Testis (tissue), 3 donors: ENCODE results near the gene HRH1. TPM values are rescaled to one million over a fixed set of nuclear protein-coding genes. Genes with fewer than 3 reads are reported as not detected.

Source experiments
- DNase-seq: peaks from one replicate; pipeline ENCODE4 v3.0.0-alpha.2; 2019
- H3K27ac ChIP-seq, 2 donors: fragments of 200-600 bp; sonication (generic); one replicate each; pipeline ENCODE4 v1.5.1; 2019
- H3K27me3 ChIP-seq: fragments of 200-600 bp; sonication (generic); one replicate; pipeline ENCODE4 v1.5.1; 2019
- H3K36me3 ChIP-seq: fragments of 200-600 bp; sonication (generic); one replicate; pipeline ENCODE4 v1.5.1; 2017; ENCODE audit warnings: low read depth; ENCODE audit errors: missing control alignments
- H3K4me1 ChIP-seq: fragments of 200-600 bp; sonication (generic); one replicate; pipeline ENCODE4 v1.5.1; 2019
- H3K4me3 ChIP-seq, 2 donors: fragments of 200-600 bp; sonication (generic); one replicate each; pipeline ENCODE4 v1.5.1; 2017 to 2019
- H3K9me3 ChIP-seq: fragments of 200-600 bp; sonication (generic); one replicate; pipeline ENCODE4 v1.5.1; 2017
- POLR2A ChIP-seq: fragments of 450-650 bp; IDR thresholded peaks from one replicate; pipeline ENCODE4 v1.6.1; 2017; ENCODE audit warnings: antibody characterized with exemption, mild to moderate bottlenecking, moderate library complexity
- WGBS, 2 donors: methylation state at CpG; one replicate each; pipeline ENCODE4 v1.1.5; 2018; 5-methylcytosine and 5-hydroxymethylcytosine counted together
- intact Hi-C: fragments of 100-400 bp; cut with DNase I; formaldehyde crosslinking; loops from one replicate; pipeline ENCODE4 v1.15.1; 2023; ENCODE audit warnings: low total_unique reads
- polyA plus RNA-seq: library from polyadenylated mRNA; stranded (reverse); fragments of 350-450 nt; fragmentation: Illumina TruSeq; extraction: RNeasy Lipid Tissue Mini Kit (QIAGEN cat#74804); gene quantifications from one replicate; pipeline ENCODE4 v1.2.3, GENCODE V29; 2014; ENCODE audit warnings: low read depth, low replicate concordance; ENCODE audit not compliant: insufficient read depth
- total RNA-seq, 2 donors: library from RNA; depleted of rRNA; stranded (reverse); fragments of >200 nt; gene quantifications; one replicate each; pipeline ENCODE4 v1.2.3, GENCODE V29; 2016
- TF ChIP-seq, protein P1 (sequence below), 3 experiments: fragments of 450-650 bp in 2 of 3; fragments of 200-600 bp in 1 of 3; sonication (generic) in 1 of 3; IDR thresholded peaks; one replicate each; pipeline ENCODE4 v1.5.1; 2016 to 2019; ENCODE audit warnings: antibody characterized with exemption in 3 of 3, mild to moderate bottlenecking in 2 of 3, moderate library complexity in 1 of 3

Gene HRH1
- total and polyA plus RNA-seq, 3 donors from 2014 or later = 1.6 to 3.2 (median 2.5) TPM

DNA sequence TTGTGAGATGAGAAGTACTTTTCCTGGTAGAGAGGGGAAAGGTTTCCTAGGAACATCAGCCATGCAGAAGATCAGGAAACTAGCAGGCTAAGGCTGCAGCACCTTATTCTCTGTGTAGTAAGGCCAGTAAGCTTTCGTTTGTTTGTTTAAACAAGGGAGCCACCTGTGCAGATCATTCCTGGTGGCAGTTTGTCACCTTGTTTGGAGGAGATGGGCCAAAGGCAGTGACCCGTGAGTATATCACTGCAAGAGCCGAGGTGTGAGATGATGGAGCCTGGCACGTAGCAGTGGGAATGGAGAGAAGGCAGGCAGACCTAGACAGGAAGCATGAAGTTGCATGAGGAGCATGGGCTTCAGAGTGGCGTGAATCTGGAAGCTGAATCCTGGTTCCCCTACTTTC lies 137.5 kb downstream of the HRH1 start:
- no peak for DNase-seq
- intact Hi-C loops = no loop called here
- H3K4me1 ChIP-seq = no peaks in the 10 kb centered on the region

DNA sequence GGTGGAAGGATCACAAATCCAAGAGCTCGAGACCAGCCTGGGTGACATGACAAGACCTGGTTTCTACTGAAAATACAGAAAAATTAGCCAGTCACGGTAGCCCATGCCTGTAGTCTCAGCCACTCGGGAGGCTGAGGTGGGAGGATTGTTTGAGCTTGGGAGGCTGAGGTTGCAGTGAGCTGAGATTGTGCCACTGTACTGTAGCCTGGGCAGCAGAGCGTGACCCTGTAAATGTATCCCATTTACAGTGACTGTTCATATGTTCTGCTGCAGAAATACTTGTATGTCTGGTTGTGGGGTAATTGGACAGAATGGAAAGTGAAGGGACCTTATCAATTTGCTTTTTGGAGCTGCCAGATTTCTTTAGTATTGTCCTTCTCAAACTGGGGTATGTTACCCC lies 142.8 kb downstream of the HRH1 start:
- no peaks in the 10 kb centered on the region for H3K27me3 ChIP-seq
- no peak for TF ChIP-seq POLR2A
- TF ChIP-seq, protein P1, sequence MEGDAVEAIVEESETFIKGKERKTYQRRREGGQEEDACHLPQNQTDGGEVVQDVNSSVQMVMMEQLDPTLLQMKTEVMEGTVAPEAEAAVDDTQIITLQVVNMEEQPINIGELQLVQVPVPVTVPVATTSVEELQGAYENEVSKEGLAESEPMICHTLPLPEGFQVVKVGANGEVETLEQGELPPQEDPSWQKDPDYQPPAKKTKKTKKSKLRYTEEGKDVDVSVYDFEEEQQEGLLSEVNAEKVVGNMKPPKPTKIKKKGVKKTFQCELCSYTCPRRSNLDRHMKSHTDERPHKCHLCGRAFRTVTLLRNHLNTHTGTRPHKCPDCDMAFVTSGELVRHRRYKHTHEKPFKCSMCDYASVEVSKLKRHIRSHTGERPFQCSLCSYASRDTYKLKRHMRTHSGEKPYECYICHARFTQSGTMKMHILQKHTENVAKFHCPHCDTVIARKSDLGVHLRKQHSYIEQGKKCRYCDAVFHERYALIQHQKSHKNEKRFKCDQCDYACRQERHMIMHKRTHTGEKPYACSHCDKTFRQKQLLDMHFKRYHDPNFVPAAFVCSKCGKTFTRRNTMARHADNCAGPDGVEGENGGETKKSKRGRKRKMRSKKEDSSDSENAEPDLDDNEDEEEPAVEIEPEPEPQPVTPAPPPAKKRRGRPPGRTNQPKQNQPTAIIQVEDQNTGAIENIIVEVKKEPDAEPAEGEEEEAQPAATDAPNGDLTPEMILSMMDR (IDR thresholded peaks at IDR 0.05) = no peak
- no peak overlapping the region for H3K27ac ChIP-seq
- H3K36me3 ChIP-seq = no peaks in the 10 kb centered on the region
- no peaks in the 10 kb centered on the region for H3K4me1 ChIP-seq
- no peaks in the 10 kb centered on the region for H3K9me3 ChIP-seq
- intact Hi-C loops = no loop called here
- no peak overlapping the region for H3K4me3 ChIP-seq
- 89 to 91% methylated on average over 4 of the region's 4 CpGs for WGBS, 2 donors
- DNase-seq = no peak

More for the DNA sequence above, 137.5 kb downstream of the HRH1 start:
- no peak overlapping the region for H3K27ac ChIP-seq
- no peaks in the 10 kb centered on the region for H3K27me3 ChIP-seq
- TF ChIP-seq, protein P1 (IDR thresholded peaks at IDR 0.05) = no peak
- TF ChIP-seq POLR2A = no peak
- no peaks in the 10 kb centered on the region for H3K9me3 ChIP-seq
- no peaks in the 10 kb centered on the region for H3K36me3 ChIP-seq
- 91 to 93% methylated on average over 5 of the region's 5 CpGs for WGBS, 2 donors
- no peak overlapping the region for H3K4me3 ChIP-seq

DNA sequence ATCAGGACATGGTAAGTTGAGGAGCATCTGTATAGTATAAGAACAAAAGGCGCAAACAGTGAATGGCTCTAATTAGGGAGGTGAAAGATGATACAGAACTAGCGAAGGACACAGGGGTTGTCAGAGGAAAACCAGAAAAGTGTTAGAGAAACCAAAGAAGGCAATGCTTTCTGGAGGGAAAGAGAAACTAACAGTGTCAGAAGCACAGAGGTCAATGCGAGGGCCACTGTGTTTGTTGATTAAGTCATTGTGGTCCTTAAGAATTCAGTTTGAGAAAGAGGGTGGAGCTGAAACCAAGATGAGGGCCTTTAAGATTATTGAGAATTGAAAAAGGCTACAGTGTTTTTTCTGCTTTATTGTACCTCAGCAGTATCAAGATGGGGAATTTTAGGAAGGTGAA lies 146.7 kb downstream of the HRH1 start:
- 95 to 98% methylated on average over 3 of the region's 3 CpGs for WGBS, 2 donors
- DNase-seq = no peak
- no peaks in the 10 kb centered on the region for H3K27me3 ChIP-seq
- no peak overlapping the region for H3K4me3 ChIP-seq
- no peak overlapping the region for H3K27ac ChIP-seq
- intact Hi-C loops = no loop called here
- no peaks in the 10 kb centered on the region for H3K4me1 ChIP-seq
- no peaks in the 10 kb centered on the region for H3K36me3 ChIP-seq
- no peaks in the 10 kb centered on the region for H3K9me3 ChIP-seq
- TF ChIP-seq, protein P1 (IDR thresholded peaks at IDR 0.05) = no peak
- no peak for TF ChIP-seq POLR2A

DNA sequence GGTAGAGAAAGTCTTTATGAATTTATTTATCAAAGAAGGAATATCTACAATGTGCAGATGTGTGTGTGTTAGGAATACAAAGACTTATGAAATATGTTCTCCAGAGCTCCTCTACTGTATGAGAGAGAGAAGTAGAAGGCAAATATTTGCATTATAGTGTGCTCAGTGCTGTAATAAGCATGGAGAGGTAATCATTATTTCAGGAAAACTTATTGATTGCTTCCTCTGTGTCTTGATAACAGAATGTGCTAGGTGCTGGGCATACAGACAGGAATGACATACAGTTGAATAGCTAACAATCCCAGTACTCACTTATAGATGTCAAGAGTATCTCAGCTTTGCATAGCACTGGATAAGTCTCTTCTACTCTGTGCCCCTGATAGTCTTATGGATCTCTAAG lies 148.2 kb downstream of the HRH1 start:
- DNase-seq = no peak
- no peaks in the 10 kb centered on the region for H3K27me3 ChIP-seq
- no peaks in the 10 kb centered on the region for H3K36me3 ChIP-seq
- no peak overlapping the region for H3K4me3 ChIP-seq
- peaks cover 10% of the 10 kb centered on the region for H3K4me1 ChIP-seq
- no peaks in the 10 kb centered on the region for H3K9me3 ChIP-seq
- H3K27ac ChIP-seq = no peak overlapping the region
- intact Hi-C loops = no loop called here
- TF ChIP-seq, protein P1 (IDR thresholded peaks at IDR 0.05) = no peak
- TF ChIP-seq POLR2A = no peak

DNA sequence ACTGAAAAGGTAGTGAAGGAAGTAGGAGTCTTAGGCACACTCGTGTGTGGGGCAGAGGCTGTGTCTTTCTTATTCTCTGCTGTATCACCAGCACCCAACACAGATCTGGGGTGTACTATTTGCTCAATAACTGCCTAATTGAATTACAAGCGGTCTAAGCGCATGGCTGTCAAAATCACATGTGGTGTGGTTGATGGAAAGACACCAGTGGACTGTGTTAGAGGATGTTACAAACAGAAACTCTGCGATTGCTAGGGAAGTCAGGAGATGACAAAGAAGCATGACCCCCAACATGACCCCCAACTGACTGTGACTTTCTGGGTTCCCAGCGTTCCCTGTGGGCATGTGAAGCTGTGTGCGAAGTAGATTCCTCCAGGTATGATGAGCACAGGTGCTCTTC lies 149.9 kb downstream of the HRH1 start:
- intact Hi-C loops = no loop called here
- Histone ChIP-seq H3K27ac (no peak overlapping the region), H3K27me3 (no peaks in the 10 kb centered on the region), H3K4me3 (no peak overlapping the region), H3K4me1 (peaks cover 10% of the 10 kb centered on the region), H3K9me3 (no peaks in the 10 kb centered on the region), H3K36me3 (no peaks in the 10 kb centered on the region)
- WGBS, 2 donors = 76 to 81% methylated on average over 5 to 6 of the region's 6 CpGs
- DNase-seq = no peak
- TF ChIP-seq POLR2A = no peak
- TF ChIP-seq, protein P1 (IDR thresholded peaks at IDR 0.05) = no peak
